Lower leg skin (tissue), 3 donors: Measurements from ENCODE around the gene ZNF316.

Experiments
- POLR2A ChIP-seq, 2 donors: fragments of 450-650 bp; IDR thresholded peaks; one replicate each; pipeline ENCODE4 v1.6.1; 2016 to 2017; ENCODE audit warnings: antibody characterized with exemption in 2 of 2, mild to moderate bottlenecking in 1 of 2, moderate library complexity in 1 of 2
- TF ChIP-seq, protein P1 (sequence below), 3 donors: fragments of 450-650 bp; IDR thresholded peaks; one replicate each; pipeline ENCODE4 v1.5.1; 2016; ENCODE audit warnings: antibody characterized with exemption in 3 of 3, mild to moderate bottlenecking in 3 of 3, moderate library complexity in 2 of 3

DNA sequence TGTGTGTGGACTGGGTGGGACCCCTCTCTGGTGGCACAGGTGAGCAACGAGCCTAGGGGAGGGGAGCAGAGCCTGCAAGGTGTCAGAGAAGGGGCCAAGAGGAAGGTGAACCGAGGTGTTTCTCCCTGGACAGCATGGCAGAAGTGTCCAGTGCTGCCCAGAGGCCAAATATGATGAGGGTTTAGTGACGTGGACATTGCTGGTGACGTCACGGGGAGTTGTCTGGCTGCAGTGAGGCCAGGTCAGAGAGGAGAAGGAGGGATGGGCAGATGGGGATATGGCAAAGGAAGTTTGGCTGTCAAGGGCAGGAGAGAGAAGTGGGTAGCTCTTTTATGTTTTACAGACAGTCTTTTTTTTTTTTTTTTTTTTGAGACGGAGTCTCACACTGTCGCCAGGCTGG, 24.3 kb upstream of the ZNF316 start:
- TF ChIP-seq, protein P1, sequence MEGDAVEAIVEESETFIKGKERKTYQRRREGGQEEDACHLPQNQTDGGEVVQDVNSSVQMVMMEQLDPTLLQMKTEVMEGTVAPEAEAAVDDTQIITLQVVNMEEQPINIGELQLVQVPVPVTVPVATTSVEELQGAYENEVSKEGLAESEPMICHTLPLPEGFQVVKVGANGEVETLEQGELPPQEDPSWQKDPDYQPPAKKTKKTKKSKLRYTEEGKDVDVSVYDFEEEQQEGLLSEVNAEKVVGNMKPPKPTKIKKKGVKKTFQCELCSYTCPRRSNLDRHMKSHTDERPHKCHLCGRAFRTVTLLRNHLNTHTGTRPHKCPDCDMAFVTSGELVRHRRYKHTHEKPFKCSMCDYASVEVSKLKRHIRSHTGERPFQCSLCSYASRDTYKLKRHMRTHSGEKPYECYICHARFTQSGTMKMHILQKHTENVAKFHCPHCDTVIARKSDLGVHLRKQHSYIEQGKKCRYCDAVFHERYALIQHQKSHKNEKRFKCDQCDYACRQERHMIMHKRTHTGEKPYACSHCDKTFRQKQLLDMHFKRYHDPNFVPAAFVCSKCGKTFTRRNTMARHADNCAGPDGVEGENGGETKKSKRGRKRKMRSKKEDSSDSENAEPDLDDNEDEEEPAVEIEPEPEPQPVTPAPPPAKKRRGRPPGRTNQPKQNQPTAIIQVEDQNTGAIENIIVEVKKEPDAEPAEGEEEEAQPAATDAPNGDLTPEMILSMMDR (IDR thresholded peaks at IDR 0.05), result no peak
- no peak for TF ChIP-seq POLR2A (IDR thresholded peaks at IDR 0.05)
